ENCODE measurements around the gene TMOD1.
"Not testable (repeated sequence)": the region's sequence is repeated elsewhere in the genome, so short reads cannot be mapped to it uniquely, and the experiment has no call there.

Gene TMOD1

GRCh38 chr9:97498846-97499245 is 2.6 kb upstream of the TMOD1 start:
- DNase-seq (ENCODE audit: low read depth in 2 of 2), result not testable (repeated sequence)

DNA sequence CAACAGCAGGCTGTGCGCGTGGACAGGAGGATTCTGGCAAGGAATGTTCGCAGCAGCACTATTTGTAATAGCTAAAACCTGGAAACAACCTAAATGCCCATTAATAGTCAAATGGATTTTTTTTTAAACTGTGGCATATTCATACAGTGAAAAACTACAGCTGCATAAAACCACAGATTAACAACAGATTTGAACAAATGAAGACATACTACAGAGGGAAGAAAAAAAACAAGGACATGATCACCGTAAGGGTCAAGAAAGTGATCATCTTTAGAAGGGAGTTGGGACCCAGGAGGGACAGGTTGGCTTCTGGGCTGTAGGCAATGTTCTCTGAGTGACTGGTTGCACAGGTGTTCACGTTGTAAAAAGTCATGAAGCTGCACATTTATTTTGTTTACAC is 1.2 kb upstream of the TMOD1 start:
- DNase-seq (ENCODE audit: low read depth in 2 of 2), result no peak

- no peak for DNase-seq (ENCODE audit: low read depth in 2 of 2)
These were observed 695 bp upstream of the TMOD1 start for GRCh38 chr9:97500765-97501176.

DNA sequence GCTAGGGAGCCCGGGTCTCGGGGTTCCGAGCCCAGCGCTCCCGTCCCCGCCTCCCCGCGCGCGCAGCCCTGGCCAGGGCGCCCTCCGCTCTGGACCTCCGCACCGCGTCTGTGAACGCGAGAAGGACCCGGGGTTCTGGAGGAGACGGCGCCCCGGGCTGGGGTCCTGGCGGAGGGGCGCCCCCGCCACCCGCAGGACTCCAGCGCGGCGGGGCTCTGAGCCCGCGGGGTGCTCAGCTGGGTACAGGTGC is 431 bp downstream of the TMOD1 start:
- no peak for DNase-seq (ENCODE audit: low read depth in 2 of 2)

DNA sequence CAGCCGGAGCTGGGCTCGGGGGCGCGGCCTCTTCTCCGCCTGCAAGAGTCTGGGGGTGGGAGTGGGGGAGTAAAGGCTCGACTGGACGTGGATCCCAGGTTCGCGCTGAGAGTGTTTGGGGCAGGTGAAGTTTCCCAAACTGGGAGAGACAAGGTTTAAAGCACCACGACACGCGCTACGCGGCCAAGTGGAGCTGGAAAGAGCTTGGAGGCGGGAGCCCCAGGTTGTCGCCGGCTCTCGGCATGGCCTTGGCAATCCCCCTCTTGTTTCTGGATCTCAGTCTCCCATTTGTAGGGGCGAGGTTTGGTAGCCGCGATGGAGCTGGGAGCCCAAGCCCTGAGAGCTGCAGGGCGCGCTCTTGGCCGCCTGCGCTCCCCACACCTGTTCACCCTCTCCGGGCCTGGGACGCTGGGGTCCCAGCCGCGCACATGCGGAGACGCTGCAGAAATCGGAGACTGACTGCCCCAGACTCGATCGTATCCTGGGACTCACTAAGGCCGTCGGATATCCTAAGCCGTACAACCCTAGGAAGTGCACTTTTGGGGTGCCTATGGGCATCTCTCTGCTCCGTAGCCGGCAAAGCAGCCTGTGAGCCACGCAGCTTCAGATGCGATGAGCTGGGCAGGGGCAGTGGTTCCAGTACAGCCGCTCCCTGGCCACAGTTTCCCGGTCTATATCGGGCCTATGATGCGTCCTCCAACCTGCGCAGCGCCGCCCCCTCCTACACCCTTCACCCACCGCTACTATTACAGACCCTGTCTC is 937 bp downstream of the TMOD1 start:
- no peak for DNase-seq (ENCODE audit: low read depth in 2 of 2)

GRCh38 chr9:97502984-97503861 is 1.8 kb downstream of the TMOD1 start:
- no peak for DNase-seq (ENCODE audit: low read depth in 2 of 2)

DNA sequence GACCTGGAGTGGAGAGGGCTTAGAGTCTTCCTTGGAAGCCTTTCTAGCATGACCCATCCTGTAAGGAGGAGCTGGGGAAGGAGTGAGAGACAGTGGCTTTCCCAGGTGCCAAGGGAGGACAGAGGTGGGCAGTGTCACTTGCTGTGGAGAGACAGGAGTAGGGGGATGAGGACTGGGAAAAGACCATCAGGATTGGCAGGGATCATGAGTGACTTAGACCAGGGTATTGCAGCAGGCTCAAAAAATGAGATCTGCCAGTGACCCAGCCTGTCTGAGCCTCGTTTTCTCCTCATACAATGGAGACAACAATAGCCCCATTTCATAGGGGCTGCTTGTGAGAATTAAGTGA is 2.4 kb downstream of the TMOD1 start:
- DNase-seq (ENCODE audit: low read depth in 2 of 2), result no peak

- no peak for DNase-seq (ENCODE audit: low read depth in 2 of 2)
These were observed 3.1 kb downstream of the TMOD1 start for GRCh38 chr9:97504381-97505216.

DNA sequence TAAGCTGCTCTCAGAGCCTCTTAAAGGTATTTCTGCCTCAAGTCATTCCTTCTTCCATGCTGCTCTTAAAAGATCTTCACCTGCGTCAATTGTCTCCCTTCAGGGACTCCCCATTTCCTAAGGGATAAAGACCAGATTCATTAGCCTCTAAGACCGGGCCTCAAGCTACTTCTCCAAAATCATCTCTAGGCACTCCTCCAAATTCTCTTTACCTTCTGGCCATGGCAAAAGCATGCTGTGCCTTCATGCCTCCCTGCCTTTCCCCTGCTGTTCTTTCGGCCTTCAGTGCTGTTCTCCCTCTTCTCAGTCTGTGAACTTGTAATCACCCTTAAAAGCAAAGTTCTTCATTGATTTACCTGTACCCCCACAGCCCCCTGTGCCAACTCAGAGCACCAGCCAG is 4.4 kb downstream of the TMOD1 start:
- DNase-seq (ENCODE audit: low read depth in 2 of 2), result no peak

GRCh38 chr9:97506306-97506705 is 4.8 kb downstream of the TMOD1 start:
- no peak for DNase-seq (ENCODE audit: low read depth in 2 of 2)

DNA sequence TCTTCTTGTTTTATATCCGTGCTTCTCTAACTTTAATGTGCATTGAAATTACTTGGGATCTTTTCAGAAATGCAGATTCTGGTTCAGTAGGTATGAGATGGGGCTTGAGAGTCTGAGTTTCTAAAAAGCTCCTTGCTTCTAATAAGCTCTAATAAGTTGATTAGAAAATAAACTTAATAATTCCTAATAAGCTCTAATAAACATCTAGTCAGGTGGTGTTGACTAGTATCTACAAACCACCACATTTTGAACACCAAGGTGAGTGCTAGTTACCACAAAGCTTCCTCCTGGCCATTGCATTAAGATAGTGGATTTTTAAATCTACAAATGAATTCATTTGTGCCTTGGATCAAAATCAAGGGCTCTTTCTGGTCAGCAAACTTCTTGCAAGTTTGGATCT is 5.3 kb downstream of the TMOD1 start:
- DNase-seq (ENCODE audit: low read depth in 2 of 2), result no peak

- no peak for DNase-seq (ENCODE audit: low read depth in 2 of 2)
These were observed 6.0 kb downstream of the TMOD1 start for GRCh38 chr9:97507428-97507984.

DNA sequence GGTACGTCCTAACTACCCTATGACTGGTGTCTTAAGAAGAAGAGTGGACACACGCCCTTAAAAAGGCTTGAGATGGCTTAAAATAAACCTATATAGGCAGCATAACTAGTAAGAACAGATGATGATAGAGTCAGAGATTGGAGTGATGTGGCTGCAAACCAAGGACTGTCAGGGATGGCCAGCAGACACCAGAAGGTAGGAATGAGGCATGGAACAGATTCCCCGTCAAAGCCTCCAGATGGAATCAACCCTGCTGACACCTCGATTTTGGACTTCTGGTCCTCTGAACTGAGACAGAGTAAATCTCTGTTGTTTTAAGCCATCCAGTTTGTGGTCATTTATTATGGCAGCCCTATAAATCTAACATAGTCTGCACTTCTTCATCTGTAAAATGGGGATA is 7.4 kb downstream of the TMOD1 start:
- no peak for DNase-seq (ENCODE audit: low read depth in 2 of 2)

DNA sequence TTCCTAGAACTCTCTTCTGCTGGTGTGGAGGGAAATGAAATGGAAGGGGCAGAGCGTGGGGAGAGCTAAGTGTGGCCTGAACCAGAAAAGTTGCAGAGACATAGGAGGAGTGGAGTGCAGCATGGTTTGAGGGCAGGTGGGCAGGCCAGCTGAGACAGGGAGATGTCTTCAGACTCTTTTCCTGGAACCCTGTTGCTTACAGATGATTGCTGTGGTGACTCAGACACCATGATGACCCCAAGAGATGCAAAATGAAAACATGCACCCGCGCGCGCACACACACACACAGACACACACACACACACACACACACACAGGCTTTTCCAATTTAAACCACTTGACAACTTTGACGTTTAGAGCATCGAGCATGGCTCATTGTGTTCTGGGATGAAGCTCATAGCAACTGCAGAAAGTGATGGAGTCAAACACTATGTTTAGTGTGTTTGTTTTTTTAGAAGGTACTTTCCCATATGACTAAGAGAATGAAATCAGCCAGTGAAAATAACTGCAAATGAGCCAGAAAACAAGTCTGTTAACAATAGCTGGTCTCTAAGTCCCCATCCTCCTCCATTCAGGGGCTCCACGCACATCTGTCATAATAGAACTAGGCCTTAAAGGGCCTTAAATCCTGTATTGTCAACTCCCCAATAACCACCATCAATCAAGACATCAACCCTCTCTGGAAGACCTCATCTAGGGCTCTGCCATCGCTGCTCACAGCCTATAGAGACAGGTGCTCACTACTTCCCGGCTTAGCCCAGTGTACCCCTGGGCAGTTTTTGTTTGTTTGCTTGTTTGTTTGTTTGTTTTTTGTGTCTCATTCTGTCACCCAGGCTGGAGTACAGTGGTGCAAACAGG is 9.6 kb downstream of the TMOD1 start:
- no peak for DNase-seq (ENCODE audit: low read depth in 2 of 2)

DNA sequence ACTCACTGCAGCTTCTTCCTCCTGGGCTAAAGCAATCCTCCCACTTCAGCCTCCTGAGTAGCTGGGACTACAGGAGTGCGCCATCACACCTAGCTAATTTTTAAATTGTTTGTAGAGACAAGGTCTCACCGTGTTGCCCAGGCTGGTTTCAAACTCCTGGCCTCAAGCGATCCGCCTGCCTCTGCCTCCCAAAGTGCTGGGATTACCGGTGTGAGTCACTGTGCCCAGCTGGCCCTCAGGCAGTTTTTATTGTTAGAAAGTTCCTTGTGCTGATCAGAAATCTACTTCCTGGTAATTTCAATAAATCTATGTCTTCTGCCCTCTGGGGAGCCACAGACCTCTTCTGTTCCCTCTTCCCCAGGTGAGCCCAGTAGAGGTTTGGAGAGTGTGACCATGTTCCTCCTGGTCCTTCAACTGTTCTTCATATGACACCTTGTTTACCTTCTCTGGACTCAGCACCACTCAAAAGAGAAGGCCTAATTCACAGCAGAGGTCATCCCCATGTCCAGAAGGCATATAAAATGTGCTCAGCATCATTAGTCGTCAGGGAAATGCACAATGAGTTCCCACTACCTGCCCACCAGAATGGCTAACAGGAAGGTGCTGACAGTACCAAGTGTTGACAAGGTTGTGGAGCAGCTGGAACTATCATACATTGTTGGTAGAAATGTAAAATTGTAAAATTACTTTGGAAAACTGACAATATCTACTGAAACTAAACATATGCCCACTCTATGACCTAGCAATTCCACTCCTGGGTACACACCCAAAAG is 10.4 kb downstream of the TMOD1 start:
- no peak for DNase-seq (ENCODE audit: low read depth in 2 of 2)

- no peak for DNase-seq (ENCODE audit: low read depth in 2 of 2)
These were observed 11.6 kb downstream of the TMOD1 start for GRCh38 chr9:97512966-97513560.

DNA sequence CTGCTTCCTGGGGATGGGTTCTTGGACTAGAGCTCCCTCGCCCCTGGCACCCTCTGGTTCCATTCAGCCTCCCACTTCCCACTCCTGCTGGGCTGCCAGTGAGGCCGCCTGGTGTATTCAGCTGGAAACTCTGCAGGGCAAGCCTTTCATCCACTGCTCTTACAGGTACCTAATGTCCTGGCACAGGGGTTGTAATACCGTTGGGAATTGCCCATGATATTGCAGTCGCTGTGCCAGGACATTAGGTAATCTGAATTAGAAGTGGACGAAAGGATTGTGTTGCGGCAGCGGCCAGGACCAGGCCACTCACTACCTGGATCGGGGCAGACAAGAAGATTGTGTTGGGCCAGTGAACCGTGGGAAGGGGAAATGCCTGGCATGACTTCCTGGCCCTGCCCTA is 13.1 kb downstream of the TMOD1 start:
- no peak for DNase-seq (ENCODE audit: low read depth in 2 of 2)

GRCh38 chr9:97515662-97516061 is 14.2 kb downstream of the TMOD1 start:
- no peak for DNase-seq (ENCODE audit: low read depth in 2 of 2)

DNA sequence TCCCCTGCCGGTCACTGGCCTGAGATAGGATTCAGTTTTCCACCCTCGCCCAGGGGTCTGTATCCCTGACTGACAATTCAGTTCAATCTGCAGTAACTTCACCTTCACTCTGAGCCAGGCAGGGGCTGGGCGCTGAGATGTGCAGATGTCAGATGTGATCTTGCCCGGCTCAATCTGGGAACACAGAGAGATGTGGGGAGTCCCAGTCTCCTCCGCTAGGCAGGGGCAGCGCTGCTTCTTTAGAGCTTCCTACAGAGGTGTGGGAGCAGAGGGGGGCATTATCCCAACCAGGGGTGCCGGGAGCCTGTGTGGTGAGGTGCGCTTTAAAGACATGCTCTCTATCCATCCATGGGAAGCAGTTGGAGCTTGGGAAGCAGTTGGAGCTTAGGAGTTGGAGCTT is 14.6 kb downstream of the TMOD1 start:
- no peak for DNase-seq (ENCODE audit: low read depth in 2 of 2)
